ENCODE measurements around the gene CST6. TPM values are rescaled to one million over a fixed set of nuclear protein-coding genes. Genes with fewer than 3 reads are reported as not detected.
"Not testable (repeated sequence)": the region's sequence is repeated elsewhere in the genome, so short reads cannot be mapped to it uniquely, and the experiment has no call there.

Gene CST6
- total and polyA plus RNA-seq, 2 of the 4 experiments (the other 2 are of a cell fraction) = 0.54 to 3.0 TPM

GRCh38 chr11:66022401-66023185, 10.8 kb downstream of the CST6 start (continued):
- TF ChIP-seq CHD1 (IDR thresholded peaks at IDR 0.05; ENCODE audit: low read depth, low read length) = no peak
- TF ChIP-seq CEBPB (IDR thresholded peaks at IDR 0.05; ENCODE audit: low read depth, low read length) = no peak

GRCh38 chr11:66023186-66023440, 11.3 kb downstream of the CST6 start:
- H3K4me3 ChIP-seq (ENCODE audit: insufficient read depth, low read depth, low read length); H2AFZ ChIP-seq (replicated peaks; ENCODE audit: low read length, poor library complexity); H3K14ac ChIP-seq (replicated peaks; ENCODE audit: low read depth, low read length); H4K8ac ChIP-seq (ENCODE audit: low read depth in 2 of 2, low read length in 2 of 2); H4K91ac ChIP-seq (ENCODE audit: insufficient read depth, low read depth, low read length); H3K27me3 ChIP-seq (ENCODE audit: control insufficient read depth, insufficient read depth, low read length); H2BK5ac ChIP-seq (ENCODE audit: low read depth, low read length, poor library complexity, severe bottlenecking); H3K9me1 ChIP-seq (ENCODE audit: insufficient read depth, low read length); dilution Hi-C loops (cut with HindIII; ENCODE audit: low sequenced_read_pairs, unreplicated experiment); H4K5ac ChIP-seq (ENCODE audit: low read depth, low read length); H3K36me3 ChIP-seq (ENCODE audit: control insufficient read depth, insufficient read depth, low read length); H2AK5ac ChIP-seq (ENCODE audit: low read depth, low read length); POLR2A ChIA-PET (ENCODE audit: unreplicated experiment); BruUV-seq (replicated peaks); H4K20me1 ChIP-seq (ENCODE audit: insufficient read depth, low read length); DNase-seq; intact Hi-C loops (cut with micrococcal nuclease); H3K79me1 ChIP-seq (ENCODE audit: low read depth in 1 of 2, low read length in 2 of 2); H2BK15ac ChIP-seq (ENCODE audit: low read depth, low read length); H3K4ac ChIP-seq (ENCODE audit: low read depth, low read length); H3K9ac ChIP-seq (ENCODE audit: low read depth, low read length); H2BK20ac ChIP-seq (ENCODE audit: low read depth, low read length); H3K18ac ChIP-seq (ENCODE audit: low read depth, low read length); H3K23ac ChIP-seq (ENCODE audit: low read depth, low read length); ATAC-seq (ENCODE audit: low read depth); H3K9me3 ChIP-seq (ENCODE audit: control insufficient read depth, insufficient read depth, low read length); H2BK120ac ChIP-seq (ENCODE audit: low read depth, low read length); H3K27ac ChIP-seq (ENCODE audit: insufficient read depth, low read length); H2AK9ac ChIP-seq (replicated peaks; ENCODE audit: low read depth, low read length, poor library complexity); in situ Hi-C loops (cut with MboI; ENCODE audit: low sequenced_read_pairs); H3K4me1 ChIP-seq (ENCODE audit: control insufficient read depth, insufficient read depth, low read length); H3K4me2 ChIP-seq (ENCODE audit: low read depth, low read length); H3K56ac ChIP-seq (ENCODE audit: extremely low read depth, insufficient read depth, low read length): not testable (repeated sequence)
- CTCF ChIA-PET = interaction anchor here (1.4 to 1.8 kb wide), 3 partner anchors 13 to 29 kb away, joined by 4 to 5 read pairs (median 4); partner anchors contain the start of gene SF3B2
- WGBS, 2 experiments (ENCODE audit: extremely low coverage in 2 of 2, insufficient read length in 1 of 2) = 71% methylated on average over 4 of the region's 5 CpGs; no CpG with 5 or more reads in 1 of the 2 experiments

All from IMR-90 (cell line).